ENCODE data around the gene CHST10. TPM values are rescaled to one million over a fixed set of nuclear protein-coding genes. Genes with fewer than 3 reads are reported as not detected.

CHST10 gene
- total RNA-seq, 1 experiment from 2014 or later: 29.7 TPM

DNA sequence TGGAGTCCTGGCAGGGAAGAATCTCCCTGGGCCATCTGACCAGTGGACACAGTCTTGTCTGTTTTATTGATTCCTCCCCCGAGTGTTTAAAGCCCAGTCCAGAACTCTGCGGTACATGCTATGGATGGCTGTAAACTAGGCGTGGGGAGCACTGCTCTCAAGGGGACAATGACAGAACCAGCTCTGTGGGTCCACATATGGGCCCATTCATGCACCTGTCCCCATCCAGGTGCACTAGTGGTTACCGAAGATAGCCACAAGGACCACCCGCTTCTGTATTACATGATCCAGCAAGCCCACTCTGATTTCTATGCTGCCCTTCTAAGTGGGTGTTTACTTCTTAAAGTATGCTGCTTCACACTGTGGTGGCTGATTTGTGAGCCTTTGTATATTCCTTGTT lies 21.0 kb downstream of the CHST10 start:
- H4K20me1 ChIP-seq (ENCODE audit: control insufficient read depth, insufficient read depth, insufficient read length): no peaks in the 10 kb centered on the region
- no peak overlapping the region for H3K27ac Mint-ChIP-seq

More for the DNA sequence above, 21.0 kb downstream of the CHST10 start:
- no peaks in the 10 kb centered on the region for H3K9me3 ChIP-seq (ENCODE audit: control insufficient read depth, low read depth, low read length)
- H4K8ac ChIP-seq (replicated peaks; ENCODE audit: insufficient read length, low read depth, low read length): no peak overlapping the region
- no peak overlapping the region for H2AK5ac ChIP-seq (ENCODE audit: insufficient read length, low read length)
- H4K5ac ChIP-seq (ENCODE audit: insufficient read length, low read depth, low read length): no peak overlapping the region
- WGBS (ENCODE audit: extremely low coverage, insufficient read length, low lambda C conversion rate): no CpG with 5 or more reads among the region's 5 CpGs
- H3K27ac ChIP-seq (ENCODE audit: insufficient read length, low read depth, low read length): no peak overlapping the region
- TF ChIP-seq, protein P1, sequence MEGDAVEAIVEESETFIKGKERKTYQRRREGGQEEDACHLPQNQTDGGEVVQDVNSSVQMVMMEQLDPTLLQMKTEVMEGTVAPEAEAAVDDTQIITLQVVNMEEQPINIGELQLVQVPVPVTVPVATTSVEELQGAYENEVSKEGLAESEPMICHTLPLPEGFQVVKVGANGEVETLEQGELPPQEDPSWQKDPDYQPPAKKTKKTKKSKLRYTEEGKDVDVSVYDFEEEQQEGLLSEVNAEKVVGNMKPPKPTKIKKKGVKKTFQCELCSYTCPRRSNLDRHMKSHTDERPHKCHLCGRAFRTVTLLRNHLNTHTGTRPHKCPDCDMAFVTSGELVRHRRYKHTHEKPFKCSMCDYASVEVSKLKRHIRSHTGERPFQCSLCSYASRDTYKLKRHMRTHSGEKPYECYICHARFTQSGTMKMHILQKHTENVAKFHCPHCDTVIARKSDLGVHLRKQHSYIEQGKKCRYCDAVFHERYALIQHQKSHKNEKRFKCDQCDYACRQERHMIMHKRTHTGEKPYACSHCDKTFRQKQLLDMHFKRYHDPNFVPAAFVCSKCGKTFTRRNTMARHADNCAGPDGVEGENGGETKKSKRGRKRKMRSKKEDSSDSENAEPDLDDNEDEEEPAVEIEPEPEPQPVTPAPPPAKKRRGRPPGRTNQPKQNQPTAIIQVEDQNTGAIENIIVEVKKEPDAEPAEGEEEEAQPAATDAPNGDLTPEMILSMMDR (conservative IDR thresholded peaks at IDR 0.05): no peak
- no peak overlapping the region for H3K56ac ChIP-seq (ENCODE audit: insufficient read length, low read depth, low read length)
- H3K4ac ChIP-seq (ENCODE audit: low read depth, low read length): no peak overlapping the region
- H3K18ac ChIP-seq (ENCODE audit: insufficient read length, low read depth, low read length): no peak overlapping the region
- no peak overlapping the region for H2BK5ac ChIP-seq (ENCODE audit: insufficient read length, low read length)
- no peak overlapping the region for H2BK12ac ChIP-seq (ENCODE audit: insufficient read length, low read depth, low read length)
- DNase-seq: no peak
- H3K9me3 Mint-ChIP-seq: no peaks in the 10 kb centered on the region
- H3K4me1 ChIP-seq (ENCODE audit: insufficient read depth, low read length): no peaks in the 10 kb centered on the region
- no peaks in the 10 kb centered on the region for H3K27me3 Mint-ChIP-seq (ENCODE audit: low read depth)
- H3K27me3 ChIP-seq (ENCODE audit: insufficient read depth, low read length): no peaks in the 10 kb centered on the region
- no peak overlapping the region for H2BK120ac ChIP-seq (ENCODE audit: low read depth, low read length, poor library complexity, severe bottlenecking)
- no peak overlapping the region for H3K4me2 ChIP-seq (ENCODE audit: insufficient read depth, insufficient read length, low read length)
- no peak overlapping the region for H3K14ac ChIP-seq (ENCODE audit: insufficient read depth, low read length)
- no peak overlapping the region for H2BK15ac ChIP-seq (ENCODE audit: low read depth, low read length)
- H3K36me3 Mint-ChIP-seq (ENCODE audit: insufficient read depth in 1 of 3, low read depth in 3 of 3): peaks cover 39 to 80% (median 49%) of the 10 kb centered on the region in 3 experiments
- no peak overlapping the region for H3T11ph ChIP-seq (ENCODE audit: low read length)
- H3K79me2 ChIP-seq (ENCODE audit: insufficient read depth, low read length): no peaks in the 10 kb centered on the region
- no peak overlapping the region for H3K4me3 Mint-ChIP-seq
- no peak overlapping the region for H4K91ac ChIP-seq (ENCODE audit: insufficient read length, low read depth, low read length)
- no peaks in the 10 kb centered on the region for H3K79me1 ChIP-seq (ENCODE audit: insufficient read depth, low read depth, low read length, poor library complexity, severe bottlenecking)
- no peaks in the 10 kb centered on the region for H3K23me2 ChIP-seq (ENCODE audit: insufficient read length, low read depth, low read length, poor library complexity, severe bottlenecking)
- 0 out of 4 replicates have a peak, but pooled peaks cover 0 to 2% of the 10 kb centered on the region in 2 experiments for H3K4me1 Mint-ChIP-seq
- no peak overlapping the region for H2BK20ac ChIP-seq (ENCODE audit: low read depth, low read length, poor library complexity, severe bottlenecking)
- no peak overlapping the region for H3K9ac ChIP-seq (ENCODE audit: extremely low read depth, insufficient read length, low read length)
- no peak overlapping the region for H3K23ac ChIP-seq (ENCODE audit: insufficient read length, low read depth, low read length)
- no peak overlapping the region for H2AFZ ChIP-seq (ENCODE audit: low read length)
